ENCODE data around the gene CTIF. TPM values are rescaled to one million over a fixed set of nuclear protein-coding genes. Genes with fewer than 3 reads are reported as not detected.

CTIF gene
- total and polyA plus RNA-seq, 4 donors = 12.2 to 45.7 (median 32.6) TPM

DNA sequence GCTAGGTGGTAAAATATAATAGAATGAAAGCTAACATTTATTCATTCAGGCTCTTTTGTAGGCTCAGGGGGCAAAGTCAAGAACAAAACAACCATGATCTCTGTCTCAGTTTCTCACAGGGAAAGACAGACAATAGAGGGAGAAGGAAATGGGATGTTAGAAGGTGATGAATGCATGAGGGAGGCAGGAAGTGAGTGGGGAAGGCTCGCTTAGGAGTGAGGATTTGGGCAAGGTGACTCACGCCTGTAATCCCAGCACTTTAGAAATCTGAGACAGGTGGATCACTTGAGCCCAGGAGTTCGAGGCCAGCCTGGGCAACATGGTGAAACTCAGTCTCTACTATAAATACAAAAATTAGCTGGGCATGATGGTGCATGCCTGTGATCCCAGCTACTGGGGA is 88.4 kb downstream of the CTIF start:
- ATAC-seq (ENCODE audit: insufficient read depth, low FRiP score) (no peak), DNase-seq (no peak)
- Histone ChIP-seq H3K27me3 (ENCODE audit: control insufficient read depth in 3 of 3, insufficient read depth in 3 of 3, low read length in 2 of 3) (no peaks in the 10 kb centered on the region), H3K4me1 (ENCODE audit: control insufficient read depth in 5 of 5, insufficient read depth in 5 of 5, low read length in 5 of 5) (peaks cover 0 to 4% (median 0%) of the 10 kb centered on the region in 5 donors), H3K36me3 (ENCODE audit: control insufficient read depth in 4 of 4, insufficient read depth in 4 of 4, low read length in 4 of 4) (peaks cover 0 to 10% (median 3%) of the 10 kb centered on the region in 4 donors), H3K4me3 (no peak overlapping the region), H3K27ac (ENCODE audit: low read depth in 1 of 2, low read length in 1 of 2) (no peak overlapping the region), H3K9ac (ENCODE audit: insufficient read depth in 1 of 2, low read length in 2 of 2) (no peak overlapping the region), H3K9me3 (ENCODE audit: control insufficient read depth in 4 of 4, insufficient read depth in 3 of 4, low read length in 3 of 4) (peaks cover 0 to 3% (median 0%) of the 10 kb centered on the region in 4 donors)
- no peak for TF ChIP-seq CTCF (IDR thresholded peaks at IDR 0.05; ENCODE audit: control extremely low read depth, extremely low read depth)
- whole genome bisulfite sequencing, 2 donors = 81% methylated on average over 3 of the region's 3 CpGs

DNA sequence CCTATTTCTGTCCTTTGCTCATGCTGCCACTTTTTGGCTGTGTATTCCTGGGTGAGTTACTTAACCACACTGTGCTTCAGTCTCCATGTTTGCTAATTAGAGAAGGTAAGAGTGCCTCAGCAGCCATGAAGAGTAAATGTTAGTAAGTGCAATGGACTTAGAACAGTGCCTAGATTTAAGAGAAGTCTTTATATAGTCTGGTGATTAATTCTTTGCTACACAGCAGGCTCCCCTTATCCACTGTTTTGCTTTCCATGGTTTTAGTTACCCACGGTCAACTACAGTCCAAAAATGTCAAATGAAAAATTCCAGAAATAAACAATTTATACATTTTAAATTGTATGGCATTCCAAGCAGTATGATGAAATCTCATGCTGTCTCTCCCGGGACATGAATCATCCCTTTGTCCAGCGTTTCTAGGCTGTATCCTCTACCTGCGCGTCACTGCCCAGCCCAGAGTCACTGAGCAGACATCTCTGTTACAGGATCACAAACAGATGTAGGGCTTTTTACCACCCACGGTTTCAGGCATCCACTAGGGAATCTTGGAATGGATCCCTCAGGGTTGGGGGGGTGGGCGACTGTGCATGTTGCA is 91.0 kb downstream of the CTIF start:
- peak; percentile 52 to 60 (median 54) for DNase-seq
- ATAC-seq (ENCODE audit: insufficient read depth, low FRiP score) = no peak
- 79 to 85% methylated on average over 7 of the region's 7 CpGs for WGBS, 2 donors
- peaks cover 0 to 3% (median 0%) of the 10 kb centered on the region in 4 donors for H3K9me3 ChIP-seq (ENCODE audit: control insufficient read depth in 4 of 4, insufficient read depth in 3 of 4, low read length in 3 of 4)
- H3K4me3 ChIP-seq = no peak overlapping the region
- H3K36me3 ChIP-seq (ENCODE audit: control insufficient read depth in 4 of 4, insufficient read depth in 4 of 4, low read length in 4 of 4) = peaks cover 0 to 9% (median 4%) of the 10 kb centered on the region in 4 donors
- TF ChIP-seq CTCF (IDR thresholded peaks at IDR 0.05; ENCODE audit: control extremely low read depth, extremely low read depth) = no peak
- no peak overlapping the region for H3K9ac ChIP-seq (ENCODE audit: insufficient read depth in 1 of 2, low read length in 2 of 2)
- peaks cover 0 to 4% (median 0%) of the 10 kb centered on the region in 5 donors for H3K4me1 ChIP-seq (ENCODE audit: control insufficient read depth in 5 of 5, insufficient read depth in 5 of 5, low read length in 5 of 5)
- no peaks in the 10 kb centered on the region for H3K27me3 ChIP-seq (ENCODE audit: control insufficient read depth in 3 of 3, insufficient read depth in 3 of 3, low read length in 2 of 3)
- H3K27ac ChIP-seq (ENCODE audit: low read depth in 1 of 2, low read length in 1 of 2) = no peak overlapping the region

- DNase-seq = no peak
- no peaks in the 10 kb centered on the region for H3K27me3 ChIP-seq (ENCODE audit: control insufficient read depth in 3 of 3, insufficient read depth in 3 of 3, low read length in 2 of 3)
- 95 to 99% methylated on average over 6 of the region's 6 CpGs for WGBS, 2 donors
- peaks cover 0 to 9% (median 4%) of the 10 kb centered on the region in 4 donors for H3K36me3 ChIP-seq (ENCODE audit: control insufficient read depth in 4 of 4, insufficient read depth in 4 of 4, low read length in 4 of 4)
- ATAC-seq (ENCODE audit: insufficient read depth, low FRiP score) = no peak
- no peak overlapping the region for H3K27ac ChIP-seq (ENCODE audit: low read depth in 1 of 2, low read length in 1 of 2)
- H3K9me3 ChIP-seq (ENCODE audit: control insufficient read depth in 4 of 4, insufficient read depth in 3 of 4, low read length in 3 of 4) = peaks cover 0 to 3% (median 0%) of the 10 kb centered on the region in 4 donors
- TF ChIP-seq CTCF (IDR thresholded peaks at IDR 0.05; ENCODE audit: control extremely low read depth, extremely low read depth) = no peak
- H3K4me3 ChIP-seq = no peak overlapping the region
- H3K9ac ChIP-seq (ENCODE audit: insufficient read depth in 1 of 2, low read length in 2 of 2) = no peak overlapping the region
- H3K4me1 ChIP-seq (ENCODE audit: control insufficient read depth in 5 of 5, insufficient read depth in 5 of 5, low read length in 5 of 5) = peaks cover 0 to 4% (median 0%) of the 10 kb centered on the region in 5 donors
Measured at GRCh38 chr18:48631851-48632250, 93.0 kb downstream of the CTIF start.
